HEK293T (cell line): ENCODE results near the gene MUSTN1.

ENCODE experiments used
- CTCF ChIA-PET: fragments of 350-600 bp; formaldehyde crosslinking; extraction: SDS; loops from one replicate; lab custom pipeline; 2021; ENCODE audit warnings: antibody characterized with exemption, inconsistent platforms; lab: Yijun Ruan, JAX
- POLR2A ChIA-PET: fragments of 350-600 bp; formaldehyde crosslinking; extraction: SDS; loops from one replicate; lab custom pipeline; 2020; ENCODE audit warnings: antibody characterized with exemption, inconsistent platforms; lab: Yijun Ruan, JAX
- DNase-seq: peaks from one replicate; pipeline ENCODE4 v3.0.0; 2012; ENCODE audit warnings: mixed read lengths; ENCODE audit errors: extremely low spot score
- ARNT ChIP-seq: fragments of 450-650 bp; IDR thresholded peaks from 2 replicates; pipeline ENCODE4 v1.6.1; 2017; ENCODE audit warnings: mild to moderate bottlenecking
- BHLHE40 ChIP-seq: fragments of 450-650 bp; IDR thresholded peaks from 2 replicates; pipeline ENCODE4 v1.6.1; 2016; ENCODE audit warnings: mild to moderate bottlenecking, moderate library complexity, borderline replicate concordance
- CTBP1 ChIP-seq: fragments of 450-650 bp; IDR thresholded peaks from 2 replicates; pipeline ENCODE4 v1.6.1; 2016; ENCODE audit warnings: borderline replicate concordance
- ELF4 ChIP-seq: fragments of 450-650 bp; IDR thresholded peaks from 2 replicates; pipeline ENCODE4 v1.6.1; 2017; ENCODE audit warnings: antibody characterized with exemption
- FOXA1 ChIP-seq: fragments of 450-650 bp; IDR thresholded peaks from 2 replicates; pipeline ENCODE4 v1.6.1; 2016; ENCODE audit warnings: mild to moderate bottlenecking
- FOXK2 ChIP-seq: fragments of 450-650 bp; IDR thresholded peaks from 2 replicates; pipeline ENCODE4 v1.6.1; 2016; ENCODE audit warnings: mild to moderate bottlenecking
- FOXM1 ChIP-seq: fragments of 450-650 bp; IDR thresholded peaks from 2 replicates; pipeline ENCODE4 v1.6.1; 2017; ENCODE audit warnings: mild to moderate bottlenecking, borderline replicate concordance
- HDGF ChIP-seq: fragments of 450-650 bp; IDR thresholded peaks from 2 replicates; pipeline ENCODE4 v1.6.1; 2017; ENCODE audit warnings: antibody characterized with exemption, borderline replicate concordance
- L3MBTL2 ChIP-seq: fragments of 450-650 bp; conservative IDR thresholded peaks from 2 replicates; pipeline ENCODE4 v1.6.1; 2016; ENCODE audit warnings: mild to moderate bottlenecking
- LEF1 ChIP-seq: fragments of 450-650 bp; IDR thresholded peaks from 2 replicates; pipeline ENCODE4 v1.6.1; 2017; ENCODE audit warnings: mild to moderate bottlenecking, borderline replicate concordance
- NFRKB ChIP-seq: fragments of 450-650 bp; IDR thresholded peaks from 2 replicates; pipeline ENCODE4 v1.6.1; 2016; ENCODE audit warnings: mild to moderate bottlenecking, moderate library complexity
- PKNOX1 ChIP-seq: fragments of 450-650 bp; IDR thresholded peaks from 2 replicates; pipeline ENCODE4 v1.6.1; 2016
- SP1 ChIP-seq: fragments of 450-650 bp; IDR thresholded peaks from 2 replicates; pipeline ENCODE4 v1.6.1; 2017
- SUZ12 ChIP-seq: fragments of 450-650 bp; IDR thresholded peaks from 2 replicates; pipeline ENCODE4 v1.6.1; 2016; ENCODE audit warnings: mild to moderate bottlenecking
- TARDBP ChIP-seq: fragments of 450-650 bp; IDR thresholded peaks from 2 replicates; pipeline ENCODE4 v1.6.1; 2016
- ZNF384 ChIP-seq: fragments of 450-650 bp; IDR thresholded peaks from 2 replicates; pipeline ENCODE4 v1.6.1; 2016

The MUSTN1 gene

GRCh38 chr3:52845157-52845556 is 10.3 kb upstream of the MUSTN1 start:
- ChIA-PET POLR2A (no interaction called here), CTCF (interaction anchor here (0.6 to 1.0 kb wide), 2 partner anchors 9 to 37 kb away, joined by 3 to 4 read pairs; no protein-coding TSS in a partner anchor)
- DNase-seq: no peak
- TF ChIP-seq BHLHE40 (no peak), SUZ12 (no peak), HDGF (no peak), FOXM1 (no peak), SP1 (no peak), TARDBP (no peak), ELF4 (no peak), ZNF384 (no peak), NFRKB (no peak), FOXK2 (no peak), CTBP1 (no peak), ARNT (no peak), LEF1 (no peak)

GRCh38 chr3:52844290-52844975 is 9.6 kb upstream of the MUSTN1 start:
- POLR2A ChIA-PET: no interaction called here
- CTCF ChIA-PET: no interaction called here
- DNase-seq: no peak
- TF ChIP-seq ARNT (no peak), PKNOX1 (no peak), FOXM1 (no peak), LEF1 (no peak), TARDBP (no peak), ZNF384 (no peak), L3MBTL2 (no peak), CTBP1 (no peak), FOXA1 (no peak), SUZ12 (no peak)

- DNase-seq: no peak
- TF ChIP-seq HDGF (no peak), ZNF384 (no peak), NFRKB (no peak), SP1 (no peak), L3MBTL2 (no peak), FOXK2 (no peak), FOXA1 (no peak), SUZ12 (no peak), ARNT (no peak), FOXM1 (no peak), TARDBP (no peak), ELF4 (no peak), PKNOX1 (no peak), BHLHE40 (no peak), LEF1 (no peak), CTBP1 (no peak)
- ChIA-PET CTCF (no interaction called here), POLR2A (no interaction called here)
Measured at GRCh38 chr3:52843881-52844280, 9.1 kb upstream of the MUSTN1 start.

GRCh38 chr3:52843108-52843865 is 8.5 kb upstream of the MUSTN1 start:
- TF ChIP-seq ZNF384: no peak
- TF ChIP-seq LEF1: no peak
- no peak for TF ChIP-seq BHLHE40
- POLR2A ChIA-PET: interaction anchor here (2.0 kb wide), 1 partner anchor 73 kb away, joined by 6 read pairs; the partner anchor contains the start of gene NEK4
- CTCF ChIA-PET: interaction anchor here (0.9 kb wide), 1 partner anchor 15 kb away, joined by 3 read pairs; no protein-coding TSS in a partner anchor
- DNase-seq: no peak

GRCh38 chr3:52842424-52842823 is 7.6 kb upstream of the MUSTN1 start:
- DNase-seq: no peak
- ChIA-PET POLR2A (interaction anchor here (2.0 kb wide), 1 partner anchor 72 kb away, joined by 6 read pairs; the partner anchor contains the start of gene NEK4), CTCF (no interaction called here)
- TF ChIP-seq PKNOX1 (no peak), CTBP1 (no peak)

GRCh38 chr3:52841981-52842340 is 7.1 kb upstream of the MUSTN1 start:
- POLR2A ChIA-PET: interaction anchor here (2.0 kb wide), 1 partner anchor 71 kb away, joined by 6 read pairs; the partner anchor contains the start of gene NEK4
- CTCF ChIA-PET: interaction anchor here (0.6 kb wide), 1 partner anchor 51 kb away, joined by 5 read pairs; no protein-coding TSS in a partner anchor
- no peak for TF ChIP-seq SP1
- TF ChIP-seq TARDBP: no peak

More at GRCh38 chr3:52841981-52842340, 7.1 kb upstream of the MUSTN1 start:
- no peak for DNase-seq
